ENCODE data around the gene DPF3.
"Not testable (repeated sequence)": the region's sequence is repeated elsewhere in the genome, so short reads cannot be mapped to it uniquely, and the experiment has no call there.

Gene DPF3

DNA sequence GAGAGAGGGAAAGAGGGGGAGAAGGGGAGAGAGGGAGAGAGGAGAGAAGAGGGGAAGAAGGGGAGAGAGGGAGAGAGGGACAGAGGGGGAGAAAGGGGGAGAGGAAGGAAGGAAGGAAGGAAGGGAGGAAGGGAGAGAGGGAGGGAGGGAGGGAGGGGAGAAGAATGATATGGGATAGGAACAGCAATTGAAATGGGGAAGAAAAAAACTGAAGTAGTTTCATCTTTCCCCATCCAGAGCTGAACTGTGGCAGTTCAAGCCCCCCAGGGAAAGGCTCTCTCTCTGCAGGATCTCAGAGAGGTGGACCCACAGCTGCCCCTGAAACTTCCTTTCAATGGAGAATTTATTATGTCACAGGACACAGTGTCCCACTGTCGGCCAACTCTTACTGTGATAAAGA is 136.9 kb downstream of the DPF3 start:
- no peak for DNase-seq

GRCh38 chr14:72755766-72756165 is 138.1 kb downstream of the DPF3 start:
- no peak for DNase-seq

DNA sequence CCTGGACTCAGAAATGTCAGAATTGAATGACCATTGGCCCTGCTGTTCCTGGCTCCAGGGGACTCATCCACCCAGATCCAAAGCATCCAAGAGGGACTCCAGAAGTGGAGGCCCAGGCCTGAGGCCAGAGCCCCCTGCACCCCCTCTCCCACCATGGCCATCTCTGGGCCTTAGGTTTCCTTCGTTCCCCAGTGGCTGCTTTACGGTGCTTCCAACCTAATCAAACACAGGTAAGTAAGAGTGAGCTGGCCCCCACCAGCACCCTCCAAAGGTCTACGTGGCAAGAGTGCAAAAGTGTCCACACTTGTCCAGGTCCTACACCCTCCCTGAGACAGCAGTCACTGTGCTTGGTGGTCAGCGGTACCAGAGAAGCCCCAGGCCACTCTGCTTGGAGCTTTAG is 139.0 kb downstream of the DPF3 start:
- DNase-seq = no peak

- no peak for DNase-seq
Measured at GRCh38 chr14:72753879-72754400, 140.0 kb downstream of the DPF3 start.

DNA sequence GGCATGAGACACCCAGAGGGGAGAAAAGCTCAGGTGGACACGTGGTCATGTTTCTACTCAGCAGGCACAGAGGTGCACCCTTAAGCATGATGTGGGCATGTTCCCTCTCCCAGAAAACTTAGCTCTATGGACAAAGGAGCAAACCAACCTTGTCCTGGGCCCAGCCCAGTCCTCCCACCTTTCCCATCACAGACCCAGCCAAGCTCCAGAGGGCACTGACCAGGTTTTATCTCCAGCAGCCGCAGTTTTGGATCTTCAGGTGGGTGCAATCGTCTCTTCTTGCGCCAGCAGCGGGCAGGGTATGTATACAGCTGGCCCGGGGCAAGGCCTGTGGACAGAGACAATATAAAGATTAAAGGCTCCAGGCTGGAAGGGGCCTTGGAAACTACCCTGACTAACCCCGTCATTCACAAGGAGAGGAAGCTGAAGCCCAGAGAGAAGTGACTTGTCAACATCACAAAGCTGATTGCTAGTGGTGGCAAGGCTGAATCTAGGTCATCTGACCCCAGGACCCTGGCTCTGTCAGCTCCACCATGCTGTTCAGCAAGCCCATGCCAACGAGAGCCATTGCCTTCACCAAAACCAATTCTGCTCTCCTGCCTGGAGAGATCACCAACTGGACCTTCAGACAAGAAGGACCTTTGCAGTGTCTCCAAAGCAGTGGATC is 140.7 kb downstream of the DPF3 start:
- DNase-seq = no peak

GRCh38 chr14:72752034-72752412 is 141.9 kb downstream of the DPF3 start:
- no peak for DNase-seq

DNA sequence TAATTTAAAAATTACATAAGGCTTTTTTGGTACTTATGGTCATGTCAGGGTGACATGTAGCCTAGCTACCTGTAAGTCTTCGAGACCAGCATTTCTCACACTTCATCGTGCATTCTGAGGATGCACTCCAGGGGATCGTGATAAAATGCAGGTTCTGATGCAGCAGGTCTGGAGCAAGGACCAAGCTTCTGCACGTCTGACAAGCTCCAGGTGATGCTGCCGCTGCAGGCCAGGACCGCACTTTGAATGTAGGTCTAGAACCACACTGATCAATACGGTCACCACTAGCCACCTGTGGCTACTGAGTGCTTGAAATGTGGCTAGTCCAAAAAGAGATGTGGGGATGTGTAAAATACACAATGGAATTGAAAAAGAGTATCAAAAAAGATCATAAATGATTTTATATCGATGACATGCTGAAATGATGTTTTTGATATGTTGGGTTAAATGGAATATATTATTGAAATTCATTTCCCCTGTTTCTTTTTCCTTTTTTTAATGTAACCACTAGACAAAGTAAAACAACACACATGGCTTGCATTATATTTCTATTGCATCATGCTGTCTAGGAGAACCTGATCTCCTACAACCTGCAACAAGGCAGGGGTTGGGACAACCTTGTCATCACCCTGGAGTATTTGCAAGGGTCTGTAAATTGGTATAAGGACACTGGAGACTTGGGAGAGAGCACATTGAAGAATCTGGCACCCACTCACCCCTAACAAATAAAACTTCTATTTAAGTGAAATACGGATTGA is 142.4 kb downstream of the DPF3 start:
- no peak for DNase-seq

- not testable (repeated sequence) for DNase-seq
Measured at GRCh38 chr14:72748921-72749320, 145.0 kb downstream of the DPF3 start.

GRCh38 chr14:72747652-72748051 is 146.2 kb downstream of the DPF3 start:
- DNase-seq = no peak

DNA sequence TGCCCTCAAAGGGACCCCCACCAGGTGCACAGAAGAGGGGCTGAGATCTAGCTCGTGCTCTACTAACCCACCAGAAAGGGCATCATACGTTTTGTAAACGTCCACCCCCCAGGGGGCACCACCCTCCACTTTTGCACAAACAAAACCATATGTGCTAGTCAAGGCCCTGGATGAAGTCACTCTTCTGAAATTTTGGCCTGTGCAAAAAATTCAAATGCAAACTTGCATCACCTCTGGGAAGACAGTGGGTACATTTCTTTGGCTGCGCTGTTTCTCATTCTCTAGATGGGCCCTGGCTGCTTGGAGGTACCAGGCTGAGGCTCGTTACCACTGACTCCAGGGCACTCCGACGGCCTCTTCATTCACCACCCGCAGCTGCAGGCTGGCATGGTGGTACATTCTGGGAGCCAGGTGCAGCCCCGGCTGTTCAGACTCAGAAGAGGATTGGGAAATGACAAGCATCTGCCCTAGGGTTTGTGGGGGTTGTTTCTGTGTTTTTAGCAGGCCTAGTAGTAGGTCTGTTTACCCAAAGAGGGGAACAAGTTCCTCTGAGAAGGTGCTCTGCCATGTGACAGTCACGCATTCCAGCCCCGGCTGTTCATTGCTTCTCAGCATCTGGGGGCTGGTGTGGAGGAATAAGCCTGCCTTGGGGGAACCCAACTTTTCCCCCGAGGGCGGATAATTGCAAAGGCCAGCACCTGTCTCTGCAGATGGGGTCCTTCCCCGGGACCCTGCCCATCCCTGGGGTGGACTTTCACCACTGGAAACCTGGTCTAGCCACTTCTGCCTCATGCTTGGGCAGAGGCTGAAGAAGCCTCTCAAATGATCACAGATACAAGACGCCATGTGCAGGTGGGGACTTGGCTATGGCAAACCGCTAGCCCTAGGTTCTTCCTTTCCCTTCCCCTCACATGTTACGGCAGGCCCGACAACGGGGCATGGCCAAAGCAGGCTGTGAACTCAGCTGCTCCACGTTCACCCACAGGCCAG is 147.6 kb downstream of the DPF3 start:
- peak; percentile 99 for DNase-seq

GRCh38 chr14:72745546-72745945 is 148.4 kb downstream of the DPF3 start:
- DNase-seq = no peak

- no peak for DNase-seq
Measured at GRCh38 chr14:72744416-72745120, 149.3 kb downstream of the DPF3 start.

GRCh38 chr14:72743626-72744025 is 150.3 kb downstream of the DPF3 start:
- DNase-seq = no peak

GRCh38 chr14:72742838-72743195 is 151.1 kb downstream of the DPF3 start:
- DNase-seq = no peak

DNA sequence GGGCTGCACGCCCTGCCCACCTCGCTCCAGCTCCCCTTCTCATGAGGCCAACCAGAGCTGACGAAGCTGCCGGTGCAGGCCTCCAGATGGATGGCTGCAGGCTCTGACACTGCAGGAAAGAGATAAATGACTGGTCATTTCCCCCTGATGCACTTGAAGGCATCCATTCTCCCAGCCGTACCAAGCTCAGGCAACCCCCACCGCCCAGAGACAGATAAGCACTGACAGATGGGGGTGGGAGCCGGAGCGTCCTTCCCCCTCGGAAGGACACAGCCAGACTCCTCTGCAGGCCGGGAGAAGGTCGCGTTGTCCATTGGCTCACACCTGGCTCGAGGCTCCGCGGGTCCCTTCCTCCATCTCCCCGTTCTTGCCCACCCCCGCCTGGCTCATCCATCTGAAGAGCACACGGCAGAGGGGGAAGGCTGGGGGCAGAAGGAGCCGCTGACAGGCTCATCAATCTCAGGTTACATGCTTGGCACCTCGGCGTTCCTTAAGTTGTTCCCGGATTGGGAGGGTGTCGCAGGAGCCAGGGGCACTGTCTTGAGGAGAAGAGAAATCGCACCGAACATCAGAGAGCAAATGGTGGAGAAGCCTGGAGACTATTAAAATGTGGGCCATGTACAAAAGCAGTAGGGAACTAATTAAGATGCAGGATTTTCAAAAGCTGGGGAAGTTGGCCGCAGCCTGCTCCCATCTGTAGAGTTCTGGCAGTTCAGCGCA is 151.6 kb downstream of the DPF3 start:
- peak; percentile 84 for DNase-seq

DNA sequence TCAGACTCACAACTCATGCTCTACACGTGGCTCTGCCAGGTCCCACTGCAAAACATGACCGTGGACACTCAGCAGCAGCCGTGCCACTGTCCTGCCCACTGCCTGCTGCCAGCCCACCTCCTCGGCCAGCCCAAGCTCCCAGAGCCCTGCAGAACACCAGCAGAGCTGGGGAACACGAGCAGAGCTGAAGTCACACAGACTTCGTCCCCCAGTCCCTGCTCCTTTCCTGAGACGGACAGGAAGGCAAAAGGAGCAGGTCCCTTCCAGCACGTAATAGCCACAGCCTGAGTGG is 152.1 kb downstream of the DPF3 start:
- DNase-seq = no peak

- no peak for DNase-seq
Measured at GRCh38 chr14:72740966-72741825, 152.7 kb downstream of the DPF3 start.

- DNase-seq = no peak
Measured at GRCh38 chr14:72740504-72740961, 153.4 kb downstream of the DPF3 start.

GRCh38 chr14:72739446-72740405 is 154.2 kb downstream of the DPF3 start:
- DNase-seq = no peak

- no peak for DNase-seq
Measured at GRCh38 chr14:72738161-72738611, 155.7 kb downstream of the DPF3 start.

Data from NCI-H524 treated with DMSO at 0.1 percent for 48 hours (cell line).